Endothelial cell of umbilical vein (primary cell): ENCODE measurements around the gene CRLF1. TPM values are rescaled to one million over a fixed set of nuclear protein-coding genes. Genes with fewer than 3 reads are reported as not detected.

ENCODE experiments used
- BruUV-seq: library from RNA; stranded (reverse); fragments of 400-500 nt; replicated peaks from 2 replicates; lab custom pipeline; 2021; lab: Mats Ljungman, UMichigan
- CTCF ChIA-PET: fragments of 300-600, 350-600 bp; sonication (Branson Sonifier 250); formaldehyde crosslinking; loops from one replicate; lab custom pipeline; 2021; ENCODE audit warnings: antibody characterized with exemption, inconsistent platforms; lab: Charles Lee
- POLR2A ChIA-PET: fragments of 300-600, 350-600 bp; sonication (Branson Sonifier 250); formaldehyde crosslinking; loops from one replicate; lab custom pipeline; 2021; ENCODE audit warnings: antibody characterized with exemption, inconsistent platforms; lab: Charles Lee
- DNase-seq: peaks from one replicate; pipeline ENCODE4 v3.0.0-alpha.2; 2011; ENCODE audit warnings: low read depth, low spot score
- FAIRE-seq: peaks from 2 replicates; lab custom pipeline; 2011; peaks lifted over from hg19 to GRCh38; lab: Jason Lieb, UNC
- H2AFZ ChIP-seq: 2 replicates; pipeline ENCODE4 v1.6.0; 2012; ENCODE audit warnings: low read depth, low read length, control low read depth, inconsistent platforms
- H3K27ac ChIP-seq: 2 replicates; pipeline ENCODE4 v1.5.1; 2011; ENCODE audit warnings: low read depth, mild to moderate bottlenecking, control low read depth, low read length, moderate library complexity; ENCODE audit not compliant: insufficient read depth
- H3K27me3 ChIP-seq, 2 experiments: 2 replicates each; pipeline versions ENCODE4 v1.6.0 to v1.6.1; 2011; ENCODE audit warnings: low read length in 2 of 2, mixed read lengths in 1 of 2; ENCODE audit not compliant: control insufficient read depth in 2 of 2, insufficient read depth in 2 of 2
- H3K36me3 ChIP-seq, 2 experiments: 2 replicates in 1 of 2; 3 replicates in 1 of 2; pipeline ENCODE4 v1.5.1; 2011; ENCODE audit warnings: low read length in 2 of 2, mild to moderate bottlenecking in 1 of 2, moderate library complexity in 1 of 2; ENCODE audit not compliant: control insufficient read depth in 2 of 2, insufficient read depth in 2 of 2; ENCODE audit errors: extremely low read depth in 1 of 2
- H3K4me1 ChIP-seq: 3 replicates; pipeline ENCODE4 v1.5.1; 2011; ENCODE audit warnings: mild to moderate bottlenecking, low read length; ENCODE audit not compliant: control insufficient read depth, insufficient read depth; ENCODE audit errors: extremely low read depth
- H3K4me2 ChIP-seq: 2 replicates; pipeline ENCODE4 v1.6.1; 2011; ENCODE audit warnings: low read length, control low read depth, mixed read lengths; ENCODE audit not compliant: insufficient read depth
- H3K4me3 ChIP-seq, 3 experiments: fragments of 200-600 bp in 1 of 3; sonication (generic), shearing (Covaris generic) in 1 of 3; replicated peaks in 1 of 3; 2 replicates each; pipeline ENCODE4 v1.5.1; 2011 to 2016; ENCODE audit warnings: control low read depth in 3 of 3, low read length in 3 of 3, mild to moderate bottlenecking in 2 of 3, inconsistent platforms in 1 of 3, low read depth in 1 of 3, moderate library complexity in 1 of 3; ENCODE audit not compliant: insufficient read depth in 1 of 3
- H3K79me2 ChIP-seq: 2 replicates; pipeline ENCODE4 v1.6.0; 2012; ENCODE audit warnings: low read length, inconsistent platforms; ENCODE audit not compliant: control insufficient read depth, insufficient read depth
- H3K9ac ChIP-seq: replicated peaks from 2 replicates; pipeline ENCODE3; 2011; ENCODE audit warnings: low read length, control low read depth; ENCODE audit not compliant: insufficient read depth; ENCODE audit errors: extremely low read depth
- H3K9me1 ChIP-seq: replicated peaks from 3 replicates; pipeline ENCODE4 v1.6.0; 2011; ENCODE audit warnings: mild to moderate bottlenecking, low read length; ENCODE audit not compliant: control insufficient read depth, insufficient read depth; ENCODE audit errors: extremely low read depth
- H3K9me3 ChIP-seq: replicated peaks from 2 replicates; pipeline ENCODE4 v1.5.1; 2012; ENCODE audit warnings: low read length, inconsistent platforms; ENCODE audit not compliant: control insufficient read depth, insufficient read depth
- H4K20me1 ChIP-seq: replicated peaks from 2 replicates; pipeline ENCODE3; 2011; ENCODE audit warnings: mild to moderate bottlenecking, low read length; ENCODE audit not compliant: control insufficient read depth, insufficient read depth; ENCODE audit errors: extremely low read depth
- EZH2 ChIP-seq: IDR thresholded peaks from 2 replicates; pipeline ENCODE4 v1.6.1; 2012; ENCODE audit warnings: borderline replicate concordance, low read depth, mild to moderate bottlenecking, moderate library complexity, low read length, inconsistent platforms; ENCODE audit not compliant: severe bottlenecking
- FOS ChIP-seq: IDR thresholded peaks from 2 replicates; pipeline ENCODE4 v1.6.1; 2011; ENCODE audit warnings: mild to moderate bottlenecking, low read length, moderate library complexity, borderline replicate concordance; ENCODE audit not compliant: insufficient read depth
- GATA2 ChIP-seq: IDR thresholded peaks from 2 replicates; pipeline ENCODE4 v1.7.0; 2011; ENCODE audit warnings: low read depth, mild to moderate bottlenecking, moderate library complexity, mixed read lengths, low read length; ENCODE audit not compliant: insufficient read length, insufficient read depth
- JUN ChIP-seq: IDR thresholded peaks from 2 replicates; pipeline ENCODE4 v1.6.1; 2011; ENCODE audit warnings: borderline replicate concordance, low read depth; ENCODE audit not compliant: insufficient read length, insufficient read depth
- MAX ChIP-seq: IDR thresholded peaks from 2 replicates; pipeline ENCODE4 v1.6.1; 2011; ENCODE audit not compliant: insufficient read depth, insufficient read length
- MYC ChIP-seq: IDR thresholded peaks from one replicate; pipeline ENCODE4 v1.6.1; 2011; ENCODE audit warnings: mild to moderate bottlenecking, low read depth, low read length
- POLR2A ChIP-seq: IDR thresholded peaks from 2 replicates; pipeline ENCODE4 v1.6.1; 2012; ENCODE audit warnings: low read depth, mild to moderate bottlenecking, control low read depth, low read length
- POLR2AphosphoS5 ChIP-seq: IDR thresholded peaks from 2 replicates; pipeline ENCODE4 v1.6.1; 2012; ENCODE audit warnings: low read depth, mild to moderate bottlenecking, control low read depth, low read length, moderate library complexity; ENCODE audit not compliant: insufficient read depth
- dilution Hi-C: fragments of 300-500 bp; cut with MboI; formaldehyde crosslinking; loops from one replicate; pipeline ENCODE4 v1.15.0; 2019; ENCODE audit warnings: low sequenced_read_pairs; ENCODE audit not compliant: extremely low pct_ligation_motif_present
- intact Hi-C: fragments of 100-400 bp; cut with micrococcal nuclease; formaldehyde crosslinking; loops from one replicate; pipeline ENCODE4 v1.10.0; 2022
- polyA plus RNA-seq, 4 experiments: library from polyadenylated mRNA; depleted of rRNA in 3 of 4; stranded (reverse) in 3 of 4; unstranded in 1 of 4; fragments of >200 nt; gene quantifications; 2 replicates each; pipeline versions ENCODE4 v1.2.1 to v1.2.3, GENCODE V29; 2011 to 2012; ENCODE audit warnings: missing spikeins in 1 of 4
- total RNA-seq: library from RNA; stranded (reverse); gene quantifications from 2 replicates; pipeline ENCODE4 v1.2.3, GENCODE V29; 2021
- TF ChIP-seq, protein P1 (sequence below), 2 donors: IDR thresholded peaks; 1 replicate in 1 of 2; 2 replicates in 1 of 2; pipeline ENCODE4 v1.5.1; 2011; ENCODE audit warnings: low read length in 2 of 2, mild to moderate bottlenecking in 2 of 2, moderate library complexity in 2 of 2, control low read depth in 1 of 2, inconsistent platforms in 1 of 2, low read depth in 1 of 2; ENCODE audit not compliant: insufficient read depth in 1 of 2; ENCODE audit errors: extremely low read depth in 1 of 2

CRLF1 gene
- total and polyA plus RNA-seq, 2 donors (not counting 3 experiments of a cell fraction or from before 2014, with no cell fraction given), result 0.18 TPM; not detected in 1

- FAIRE-seq, result no peak
- Histone ChIP-seq H4K20me1 (no peaks in the 10 kb centered on the region), H3K9me1 (no peaks in the 10 kb centered on the region), H3K4me3 (no peak overlapping the region), H3K27ac (no peak overlapping the region), H3K9me3 (no peaks in the 10 kb centered on the region), H3K4me2 (no peak overlapping the region), H3K27me3 (no peaks in the 10 kb centered on the region), H3K9ac (no peak overlapping the region), H3K79me2 (peaks cover 4% of the 10 kb centered on the region), H3K36me3 (peaks cover 11 to 34% of the 10 kb centered on the region in 2 experiments), H3K4me1 (peaks cover 10% of the 10 kb centered on the region), H2AFZ (no peak overlapping the region)
- ChIA-PET CTCF (no interaction called here), POLR2A (no interaction called here)
- DNase-seq, result no peak
- TF ChIP-seq, protein P1, sequence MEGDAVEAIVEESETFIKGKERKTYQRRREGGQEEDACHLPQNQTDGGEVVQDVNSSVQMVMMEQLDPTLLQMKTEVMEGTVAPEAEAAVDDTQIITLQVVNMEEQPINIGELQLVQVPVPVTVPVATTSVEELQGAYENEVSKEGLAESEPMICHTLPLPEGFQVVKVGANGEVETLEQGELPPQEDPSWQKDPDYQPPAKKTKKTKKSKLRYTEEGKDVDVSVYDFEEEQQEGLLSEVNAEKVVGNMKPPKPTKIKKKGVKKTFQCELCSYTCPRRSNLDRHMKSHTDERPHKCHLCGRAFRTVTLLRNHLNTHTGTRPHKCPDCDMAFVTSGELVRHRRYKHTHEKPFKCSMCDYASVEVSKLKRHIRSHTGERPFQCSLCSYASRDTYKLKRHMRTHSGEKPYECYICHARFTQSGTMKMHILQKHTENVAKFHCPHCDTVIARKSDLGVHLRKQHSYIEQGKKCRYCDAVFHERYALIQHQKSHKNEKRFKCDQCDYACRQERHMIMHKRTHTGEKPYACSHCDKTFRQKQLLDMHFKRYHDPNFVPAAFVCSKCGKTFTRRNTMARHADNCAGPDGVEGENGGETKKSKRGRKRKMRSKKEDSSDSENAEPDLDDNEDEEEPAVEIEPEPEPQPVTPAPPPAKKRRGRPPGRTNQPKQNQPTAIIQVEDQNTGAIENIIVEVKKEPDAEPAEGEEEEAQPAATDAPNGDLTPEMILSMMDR (IDR thresholded peaks at IDR 0.05; ENCODE audit: extremely low read depth in 1 of 2, insufficient read depth in 1 of 2, low read depth in 1 of 2, low read length in 2 of 2), result no peak
- no peak for TF ChIP-seq POLR2A
- TF ChIP-seq FOS, result no peak
- TF ChIP-seq EZH2, result no peak
- TF ChIP-seq GATA2, result no peak
- no peak for TF ChIP-seq MAX
- no peak for TF ChIP-seq POLR2AphosphoS5
- TF ChIP-seq MYC, result no peak
- no peak for TF ChIP-seq JUN
- no TSS peak for BruUV-seq
- intact Hi-C loops, result no loop called here
- dilution Hi-C loops, result no loop called here
Observed at GRCh38 chr19:18566953-18567352, 39.6 kb downstream of the CRLF1 start.
